DND-41 (cell line): ENCODE measurements around the gene POLL.

Experiments used
- EZH2 ChIP-seq: IDR thresholded peaks from 3 replicates; pipeline ENCODE4 v1.6.1; 2012; ENCODE audit warnings: borderline replicate concordance, low read depth, mild to moderate bottlenecking, moderate library complexity, low read length, inconsistent platforms; ENCODE audit not compliant: severe bottlenecking
- TF ChIP-seq, protein P1 (sequence below): IDR thresholded peaks from 2 replicates; pipeline ENCODE4 v1.5.1; 2012; ENCODE audit warnings: borderline replicate concordance, low read length, moderate library complexity, mild to moderate bottlenecking; ENCODE audit not compliant: poor library complexity, severe bottlenecking; ENCODE audit errors: extremely low read depth

DNA sequence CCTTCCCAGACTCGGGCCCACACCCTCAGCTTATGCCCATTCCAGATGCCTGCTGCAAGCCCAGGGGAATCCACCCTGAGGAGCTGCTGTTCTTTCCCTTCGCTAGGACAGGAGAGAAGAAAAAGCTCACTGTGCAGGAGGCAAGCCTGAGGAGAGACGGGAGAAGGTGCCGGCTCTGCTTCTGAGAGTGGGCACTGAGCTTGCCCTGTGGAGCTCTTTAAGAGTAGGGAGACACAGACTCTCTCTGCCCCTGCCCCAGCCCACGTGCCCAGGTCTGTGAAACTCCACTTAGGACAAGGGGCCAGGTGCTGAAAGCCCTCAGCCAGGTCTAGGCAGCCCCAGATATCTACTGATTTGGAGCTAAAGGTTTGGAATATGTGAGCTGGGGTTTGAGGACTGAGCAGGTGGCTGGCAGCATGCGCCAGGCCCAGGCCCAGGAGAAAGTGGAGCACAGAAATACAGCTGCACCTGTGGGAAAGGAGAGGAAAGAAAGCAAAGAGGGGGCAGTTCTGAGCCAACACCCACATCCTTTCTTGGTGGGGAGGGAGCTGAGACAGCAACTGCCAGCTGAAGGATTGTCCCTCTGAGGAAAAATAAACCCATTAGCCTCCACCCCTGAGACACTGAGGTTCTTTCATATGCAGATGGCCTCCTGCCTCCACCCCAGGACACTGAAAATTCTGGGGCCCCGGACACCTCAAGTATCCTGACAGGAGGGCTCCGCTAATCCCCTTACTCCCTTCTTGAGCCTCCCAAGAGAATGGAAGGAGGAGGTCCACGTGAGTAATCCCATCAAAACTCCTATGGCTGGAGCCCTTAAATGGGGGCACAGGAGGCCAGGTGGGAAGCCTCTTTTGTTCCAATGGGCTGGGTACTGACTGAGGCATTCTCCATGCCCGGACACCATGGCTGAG lies 7.3 kb downstream of the POLL start:
- TF ChIP-seq, protein P1, sequence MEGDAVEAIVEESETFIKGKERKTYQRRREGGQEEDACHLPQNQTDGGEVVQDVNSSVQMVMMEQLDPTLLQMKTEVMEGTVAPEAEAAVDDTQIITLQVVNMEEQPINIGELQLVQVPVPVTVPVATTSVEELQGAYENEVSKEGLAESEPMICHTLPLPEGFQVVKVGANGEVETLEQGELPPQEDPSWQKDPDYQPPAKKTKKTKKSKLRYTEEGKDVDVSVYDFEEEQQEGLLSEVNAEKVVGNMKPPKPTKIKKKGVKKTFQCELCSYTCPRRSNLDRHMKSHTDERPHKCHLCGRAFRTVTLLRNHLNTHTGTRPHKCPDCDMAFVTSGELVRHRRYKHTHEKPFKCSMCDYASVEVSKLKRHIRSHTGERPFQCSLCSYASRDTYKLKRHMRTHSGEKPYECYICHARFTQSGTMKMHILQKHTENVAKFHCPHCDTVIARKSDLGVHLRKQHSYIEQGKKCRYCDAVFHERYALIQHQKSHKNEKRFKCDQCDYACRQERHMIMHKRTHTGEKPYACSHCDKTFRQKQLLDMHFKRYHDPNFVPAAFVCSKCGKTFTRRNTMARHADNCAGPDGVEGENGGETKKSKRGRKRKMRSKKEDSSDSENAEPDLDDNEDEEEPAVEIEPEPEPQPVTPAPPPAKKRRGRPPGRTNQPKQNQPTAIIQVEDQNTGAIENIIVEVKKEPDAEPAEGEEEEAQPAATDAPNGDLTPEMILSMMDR = no peak
- no peak for TF ChIP-seq EZH2
